ENCODE measurements around the gene OR51L1. TPM values are rescaled to one million over a fixed set of nuclear protein-coding genes. Genes with fewer than 3 reads are reported as not detected.

OR51L1 gene
- total RNA-seq, 1 donor from 2014 or later, result not detected

DNA sequence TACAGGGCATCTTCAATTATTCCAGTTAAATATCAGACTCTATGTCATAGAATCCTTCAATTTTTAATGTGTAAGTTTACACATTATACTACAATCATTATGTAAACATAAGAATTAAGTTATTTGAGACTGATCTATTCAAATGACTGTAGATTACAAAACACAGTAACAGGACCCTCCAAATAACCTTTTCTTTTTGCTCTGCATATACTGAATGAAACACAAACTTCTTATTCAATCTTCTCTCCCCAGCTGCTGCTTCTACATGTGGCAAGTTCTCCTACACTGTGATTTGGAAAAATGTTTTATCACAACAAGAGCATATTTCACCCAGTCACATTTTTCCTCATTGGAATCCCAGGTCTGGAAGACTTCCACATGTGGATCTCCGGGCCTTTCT is 51.6 kb downstream of the OR51L1 start, which contains the start of gene OR52J3:
OR52J3 (plus strand) TSS at position 301 of the 400 bp plus-strand sequence; CDS start at position 301, 0 bp downstream.
- no peaks in the 10 kb centered on the region for H3K36me3 ChIP-seq
- ATAC-seq, result no peak
- no peaks in the 10 kb centered on the region for H3K4me1 ChIP-seq
- no peaks in the 10 kb centered on the region for H3K9me3 ChIP-seq
- DNase-seq, result no peak
- no peak within 1 kb of the TSS for H3K4me3 ChIP-seq
- H3K27me3 ChIP-seq, result no peaks in the 10 kb centered on the region
- no peak within 1 kb of the TSS for H3K27ac ChIP-seq
- intact Hi-C loops (cut with DNase I), result no loop called here
- TF ChIP-seq, protein P1, sequence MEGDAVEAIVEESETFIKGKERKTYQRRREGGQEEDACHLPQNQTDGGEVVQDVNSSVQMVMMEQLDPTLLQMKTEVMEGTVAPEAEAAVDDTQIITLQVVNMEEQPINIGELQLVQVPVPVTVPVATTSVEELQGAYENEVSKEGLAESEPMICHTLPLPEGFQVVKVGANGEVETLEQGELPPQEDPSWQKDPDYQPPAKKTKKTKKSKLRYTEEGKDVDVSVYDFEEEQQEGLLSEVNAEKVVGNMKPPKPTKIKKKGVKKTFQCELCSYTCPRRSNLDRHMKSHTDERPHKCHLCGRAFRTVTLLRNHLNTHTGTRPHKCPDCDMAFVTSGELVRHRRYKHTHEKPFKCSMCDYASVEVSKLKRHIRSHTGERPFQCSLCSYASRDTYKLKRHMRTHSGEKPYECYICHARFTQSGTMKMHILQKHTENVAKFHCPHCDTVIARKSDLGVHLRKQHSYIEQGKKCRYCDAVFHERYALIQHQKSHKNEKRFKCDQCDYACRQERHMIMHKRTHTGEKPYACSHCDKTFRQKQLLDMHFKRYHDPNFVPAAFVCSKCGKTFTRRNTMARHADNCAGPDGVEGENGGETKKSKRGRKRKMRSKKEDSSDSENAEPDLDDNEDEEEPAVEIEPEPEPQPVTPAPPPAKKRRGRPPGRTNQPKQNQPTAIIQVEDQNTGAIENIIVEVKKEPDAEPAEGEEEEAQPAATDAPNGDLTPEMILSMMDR (IDR thresholded peaks at IDR 0.05), result no peak

DNA sequence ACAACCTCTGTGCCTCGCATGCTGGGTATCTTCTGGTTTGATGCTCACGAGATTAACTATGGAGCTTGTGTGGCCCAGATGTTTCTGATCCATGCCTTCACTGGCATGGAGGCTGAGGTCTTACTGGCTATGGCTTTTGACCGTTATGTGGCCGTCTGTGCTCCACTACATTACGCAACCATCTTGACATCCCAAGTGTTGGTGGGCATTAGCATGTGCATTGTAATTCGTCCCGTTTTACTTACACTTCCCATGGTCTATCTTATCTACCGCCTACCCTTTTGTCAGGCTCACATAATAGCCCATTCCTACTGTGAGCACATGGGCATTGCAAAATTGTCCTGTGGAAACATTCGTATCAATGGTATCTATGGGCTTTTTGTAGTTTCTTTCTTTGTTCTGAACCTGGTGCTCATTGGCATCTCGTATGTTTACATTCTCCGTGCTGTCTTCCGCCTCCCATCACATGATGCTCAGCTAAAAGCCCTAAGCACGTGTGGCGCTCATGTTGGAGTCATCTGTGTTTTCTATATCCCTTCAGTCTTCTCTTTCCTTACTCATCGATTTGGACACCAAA is 52.2 kb downstream of the OR51L1 start:
- ATAC-seq (no peak), DNase-seq (no peak)
- H3K4me1 ChIP-seq, result no peaks in the 10 kb centered on the region
- no peaks in the 10 kb centered on the region for H3K27me3 ChIP-seq
- no peak overlapping the region for H3K4me3 ChIP-seq
- H3K9me3 ChIP-seq, result no peaks in the 10 kb centered on the region
- TF ChIP-seq, protein P1 (IDR thresholded peaks at IDR 0.05), result no peak
- intact Hi-C loops (cut with DNase I), result no loop called here
- H3K27ac ChIP-seq, result no peak overlapping the region
- H3K36me3 ChIP-seq, result no peaks in the 10 kb centered on the region

Other genes starting within 250 kb of the OR51L1 start
- not detected for gene OR51F1, start 224.9 kb upstream of the OR51L1 start, total RNA-seq
- not detected for gene OR52R1, start 190.5 kb upstream of the OR51L1 start, total RNA-seq
- not detected for gene OR51F2, start 173.5 kb upstream of the OR51L1 start, total RNA-seq
- not detected for gene OR51S1, start 145.6 kb upstream of the OR51L1 start, total RNA-seq
- not detected for gene OR51T1, start 113.0 kb upstream of the OR51L1 start, total RNA-seq
- gene OR51A7, start 91.1 kb upstream of the OR51L1 start, total RNA-seq, result not detected
- not detected for gene OR51G2, start 75.5 kb upstream of the OR51L1 start, total RNA-seq
- gene OR51G1, start 70.5 kb upstream of the OR51L1 start, total RNA-seq, result not detected
- gene OR51A4, start 47.2 kb upstream of the OR51L1 start, total RNA-seq, result not detected
- gene OR51A2, start 39.1 kb upstream of the OR51L1 start, total RNA-seq, result not detected
- gene OR52J3, start 51.7 kb downstream of the OR51L1 start, total RNA-seq, result not detected
- gene OR52E2, start 64.8 kb downstream of the OR51L1 start, total RNA-seq, result not detected
- not detected for gene OR52E1, start 74.7 kb downstream of the OR51L1 start, total RNA-seq
- not detected for gene OR52A5, start 143.5 kb downstream of the OR51L1 start, total RNA-seq
- not detected for gene OR52A1, start 159.9 kb downstream of the OR51L1 start, total RNA-seq
- gene OR51V1, start 205.8 kb downstream of the OR51L1 start, total RNA-seq, result not detected
- gene HBB, start 232.2 kb downstream of the OR51L1 start, total RNA-seq, result 338 TPM
- gene HBD, start 239.6 kb downstream of the OR51L1 start, total RNA-seq, result not detected